Common myeloid progenitor, CD34-positive (primary cell): ENCODE results near the gene TAF6L.

Source experiments
- CTCF ChIA-PET: fragments of 350-600 bp; sonication (Branson Sonifier 250); formaldehyde crosslinking; loops from one replicate; lab custom pipeline; 2021; ENCODE audit warnings: antibody characterized with exemption; lab: Charles Lee
- POLR2A ChIA-PET: fragments of 350-600 bp; sonication (Branson Sonifier 250); formaldehyde crosslinking; loops from one replicate; lab custom pipeline; 2021; ENCODE audit warnings: antibody characterized with exemption; lab: Charles Lee
- DNase-seq, 3 donors: peaks; one replicate each; pipeline versions ENCODE4 v3.0.0 to v3.0.0-alpha.2; 2013
- H3K27ac ChIP-seq, 2 experiments: 1 replicate in 1 of 2; 2 replicates in 1 of 2; pipeline ENCODE4 v1.7.0; 2013; ENCODE audit warnings: inconsistent platforms in 2 of 2, low read length in 2 of 2, mild to moderate bottlenecking in 2 of 2, low read depth in 1 of 2, moderate library complexity in 1 of 2; ENCODE audit not compliant: severe bottlenecking in 2 of 2, insufficient read depth in 1 of 2, poor library complexity in 1 of 2
- H3K27me3 ChIP-seq, 5 experiments: replicated peaks in 2 of 5; 1 replicate in 3 of 5; 2 replicates in 2 of 5; pipeline versions ENCODE4 v1.6.1 to v1.7.0; 2013; ENCODE audit warnings: low read length in 4 of 5, mild to moderate bottlenecking in 2 of 5, moderate library complexity in 2 of 5, inconsistent platforms in 1 of 5; ENCODE audit not compliant: insufficient read depth in 5 of 5, control insufficient read depth in 4 of 5
- H3K36me3 ChIP-seq, 4 experiments: 1 replicate in 2 of 4; 2 replicates in 2 of 4; pipeline versions ENCODE4 v1.6.1 to v1.7.0; 2013; ENCODE audit warnings: low read length in 3 of 4, control low read depth in 1 of 4, mild to moderate bottlenecking in 1 of 4; ENCODE audit not compliant: control insufficient read depth in 4 of 4, insufficient read depth in 4 of 4
- H3K4me1 ChIP-seq, 4 experiments: 1 replicate in 3 of 4; 2 replicates in 1 of 4; pipeline versions ENCODE4 v1.6.1 to v1.7.1; 2013; ENCODE audit warnings: low read length in 3 of 4, mild to moderate bottlenecking in 3 of 4, control low read depth in 1 of 4, inconsistent platforms in 1 of 4, moderate library complexity in 1 of 4; ENCODE audit not compliant: control insufficient read depth in 4 of 4, insufficient read depth in 4 of 4; ENCODE audit errors: control extremely low read depth in 1 of 4
- H3K4me3 ChIP-seq, 7 experiments: 1 replicate in 4 of 7; 2 replicates in 3 of 7; pipeline versions ENCODE4 v1.5.1 to v1.7.0; 2013; ENCODE audit warnings: mild to moderate bottlenecking in 7 of 7, low read length in 6 of 7, moderate library complexity in 6 of 7, inconsistent platforms in 2 of 7, low read depth in 2 of 7, control low read depth in 1 of 7; ENCODE audit not compliant: insufficient read depth in 4 of 7, control insufficient read depth in 1 of 7; ENCODE audit errors: extremely low read depth in 1 of 7
- H3K9me3 ChIP-seq, 5 experiments: 1 replicate in 4 of 5; 2 replicates in 1 of 5; pipeline versions ENCODE4 v1.6.1 to v1.7.1; 2013; ENCODE audit warnings: low read length in 4 of 5, mild to moderate bottlenecking in 2 of 5, inconsistent platforms in 1 of 5, low read depth in 1 of 5, moderate library complexity in 1 of 5; ENCODE audit not compliant: control insufficient read depth in 4 of 5, insufficient read depth in 2 of 5; ENCODE audit errors: control extremely low read depth in 1 of 5
- WGBS: methylation state at CpG from one replicate; pipeline ENCODE4 v1.1.5; 2013; ENCODE audit not compliant: insufficient coverage; 5-methylcytosine and 5-hydroxymethylcytosine counted together

TAF6L gene

GRCh38 chr11:62831520-62832335 lies 60.5 kb downstream of the TAF6L start, which contains the start of gene STX5:
STX5 (minus strand) TSS chr11:62832051; CDS start chr11:62831243, 808 bp downstream.
- Histone ChIP-seq H3K27me3 (no peaks in the 10 kb centered on the region), H3K27ac (peak within 1 kb of the TSS; percentile 95 to 96), H3K9me3 (no peaks in the 10 kb centered on the region), H3K36me3 (peaks cover 16 to 49% (median 44%) of the 10 kb centered on the region in 4 experiments), H3K4me3 (peak within 1 kb of the TSS; percentile 71 to 93 (median 89)), H3K4me1 (peaks cover 8 to 28% (median 19%) of the 10 kb centered on the region in 4 experiments)
- peak; percentile 98 to 99 (median 99) for DNase-seq
- POLR2A ChIA-PET = interaction anchor here (0.6 to 4.5 kb wide), 21 partner anchors 8 to 240 kb away, joined by 3 to 57 read pairs (median 4); partner anchors contain the start of genes C11orf98, CSKMT, GANAB and HNRNPUL2
- CTCF ChIA-PET = interaction anchor here (0.6 to 2.0 kb wide), 8 partner anchors 9 to 998 kb away, joined by 3 to 7 read pairs (median 4); partner anchors contain the start of gene BSCL2
- 0% methylated on average over 50 of the region's 65 CpGs for WGBS

GRCh38 chr11:62832336-62833234 lies 61.4 kb downstream of the TAF6L start, which contains the start of gene TEX54:
TEX54 (minus strand) TSS chr11:62832841.
- WGBS = 11% methylated on average over 26 of the region's 40 CpGs
- H3K27me3 ChIP-seq = no peaks in the 10 kb centered on the region
- H3K4me3 ChIP-seq = peak within 1 kb of the TSS; percentile 71 to 93 (median 89)
- H3K4me1 ChIP-seq = peaks cover 8 to 28% (median 20%) of the 10 kb centered on the region in 4 experiments
- ChIA-PET CTCF (interaction anchor here (0.8 to 2.0 kb wide), 9 partner anchors 8 to 126 kb away, joined by 3 to 7 read pairs (median 3); partner anchors contain the start of genes BSCL2 and TMEM179B), POLR2A (interaction anchor here (0.6 to 4.5 kb wide), 13 partner anchors 8 to 186 kb away, joined by 3 to 57 read pairs (median 4); partner anchors contain the start of genes C11orf98, CSKMT, GANAB and HNRNPUL2)
- peaks cover 12 to 43% (median 39%) of the 10 kb centered on the region in 4 experiments for H3K36me3 ChIP-seq
- no peaks in the 10 kb centered on the region for H3K9me3 ChIP-seq
- peak within 1 kb of the TSS; percentile 95 to 96 for H3K27ac ChIP-seq
- no peak for DNase-seq

- Histone ChIP-seq H3K27me3 (no peaks in the 10 kb centered on the region), H3K36me3 (peaks cover 12 to 42% (median 36%) of the 10 kb centered on the region in 4 experiments), H3K27ac (no peak overlapping the region), H3K4me3 (no peak overlapping the region), H3K9me3 (no peaks in the 10 kb centered on the region), H3K4me1 (peaks cover 10 to 39% (median 30%) of the 10 kb centered on the region in 4 experiments)
- no peak for DNase-seq
- ChIA-PET POLR2A (no interaction called here), CTCF (interaction anchor here (0.7 to 1.3 kb wide), 3 partner anchors 20 to 48 kb away, joined by 3 to 6 read pairs (median 3); no protein-coding TSS in a partner anchor)
- WGBS = over 99% methylated on average over 8 of the region's 8 CpGs
These were observed 64.1 kb downstream of the TAF6L start for GRCh38 chr11:62835336-62835735.
